ENCODE data around the gene DVL3. TPM values are rescaled to one million over a fixed set of nuclear protein-coding genes. Genes with fewer than 3 reads are reported as not detected.
A peak's percentile ranks its signal among the peaks of the same experiment; 100 is the strongest.

DVL3 gene
- total RNA-seq, 4 donors from 2014 or later = 45.2 to 86.5 (median 66.1) TPM

GRCh38 chr3:184186184-184186901 is 31.2 kb downstream of the DVL3 start, which contains the start of gene ABCF3:
Gene ABCF3 (plus strand): TSS chr3:184186199. CDS start chr3:184186208, 9 bp downstream.
- 1% methylated on average over 26 to 39 of the region's 45 CpGs for WGBS, 2 donors
- Histone ChIP-seq H3K36me3 (peaks cover 2 to 71% (median 18%) of the 10 kb centered on the region in 3 donors), H3K27me3 (no peaks in the 10 kb centered on the region), H3K27ac (peak within 1 kb of the TSS; percentile 79 to 88 (median 87)), H3K4me3 (peak within 1 kb of the TSS; percentile 75 to 97 (median 79)), H3K4me1 (peaks cover 6 to 38% (median 15%) of the 10 kb centered on the region in 4 donors), H3K9me3 (no peaks in the 10 kb centered on the region)
- peak in 1 of 2 donors; percentile 94 for TF ChIP-seq EP300 (IDR thresholded peaks at IDR 0.05)
- TF ChIP-seq POLR2A (IDR thresholded peaks at IDR 0.05) = peak; percentile 48 to 79
- no peak for TF ChIP-seq CTCF (IDR thresholded peaks at IDR 0.05)
- DNase-seq (ENCODE audit: low spot score in 2 of 2) = no peak

GRCh38 chr3:184186902-184187207 is 31.7 kb downstream of the DVL3 start:
- no peak for TF ChIP-seq CTCF (IDR thresholded peaks at IDR 0.05)
- Histone ChIP-seq H3K27me3 (no peaks in the 10 kb centered on the region), H3K4me1 (peaks cover 6 to 38% (median 15%) of the 10 kb centered on the region in 4 donors), H3K27ac (peak overlapping the region in 2 of 4 donors; percentile 87), H3K4me3 (peak overlapping the region; percentile 75 to 97 (median 79)), H3K36me3 (peaks cover 2 to 71% (median 21%) of the 10 kb centered on the region in 3 donors), H3K9me3 (no peaks in the 10 kb centered on the region)
- no peak for DNase-seq (ENCODE audit: low spot score in 2 of 2)
- 7 to 8% methylated on average over 3 of the region's 3 CpGs for WGBS, 2 donors

- Histone ChIP-seq H3K9me3 (no peaks in the 10 kb centered on the region), H3K4me3 (no peak overlapping the region), H3K36me3 (peaks cover 2 to 71% (median 27%) of the 10 kb centered on the region in 3 donors), H3K4me1 (peaks cover 6 to 38% (median 15%) of the 10 kb centered on the region in 4 donors), H3K27me3 (no peaks in the 10 kb centered on the region), H3K27ac (no peak overlapping the region)
- DNase-seq (ENCODE audit: low spot score in 2 of 2) = no peak
- TF ChIP-seq EP300 (IDR thresholded peaks at IDR 0.05) (no peak), POLR2A (IDR thresholded peaks at IDR 0.05) (no peak), CTCF (IDR thresholded peaks at IDR 0.05) (no peak)
- WGBS, 2 donors = 86 to 87% methylated on average over 17 of the region's 17 CpGs
These were observed 32.9 kb downstream of the DVL3 start for GRCh38 chr3:184188080-184188479.

- peaks cover 4 to 71% (median 39%) of the 10 kb centered on the region in 3 donors for H3K36me3 ChIP-seq
- H3K27ac ChIP-seq = no peak overlapping the region
- no peak overlapping the region for H3K4me3 ChIP-seq
- TF ChIP-seq CTCF (IDR thresholded peaks at IDR 0.05) = no peak
- no peak for TF ChIP-seq EP300 (IDR thresholded peaks at IDR 0.05)
- 91 to 97% methylated on average over 13 of the region's 13 CpGs for whole genome bisulfite sequencing, 2 donors
- no peaks in the 10 kb centered on the region for H3K27me3 ChIP-seq
- no peaks in the 10 kb centered on the region for H3K9me3 ChIP-seq
- no peak for DNase-seq (ENCODE audit: low spot score in 2 of 2)
- peaks cover 6 to 38% (median 15%) of the 10 kb centered on the region in 4 donors for H3K4me1 ChIP-seq
These were observed 34.2 kb downstream of the DVL3 start for GRCh38 chr3:184189421-184189820.

- Histone ChIP-seq H3K9me3 (no peaks in the 10 kb centered on the region), H3K36me3 (peaks cover 4 to 94% (median 39%) of the 10 kb centered on the region in 3 donors), H3K4me1 (peaks cover 0 to 13% (median 0%) of the 10 kb centered on the region in 4 donors), H3K4me3 (no peak overlapping the region), H3K27me3 (no peaks in the 10 kb centered on the region), H3K27ac (no peak overlapping the region)
- DNase-seq (ENCODE audit: low spot score in 2 of 2) = no peak
- WGBS, 2 donors = 92 to 93% methylated on average over 10 of the region's 10 CpGs
- TF ChIP-seq EP300 (IDR thresholded peaks at IDR 0.05) (no peak), CTCF (IDR thresholded peaks at IDR 0.05) (no peak)
These were observed 37.7 kb downstream of the DVL3 start for GRCh38 chr3:184192889-184193288.
